Activated B cell treated with CpG ODN at 0.5 μM for 24 hours (primary cell): ENCODE data around the gene MPRIP. TPM values are rescaled to one million over a fixed set of nuclear protein-coding genes. Genes with fewer than 3 reads are reported as not detected.

ENCODE experiments used
- ATAC-seq: fragments of 200-7000 bp; cut with Tn5 transposase; one replicate; pipeline ENCODE4 v1.10.0; 2021; ENCODE audit warnings: low read depth, mild to moderate bottlenecking, moderate library complexity
- CTCF ChIA-PET: fragments of 350-600 bp; sonication (Branson Sonifier 250); formaldehyde crosslinking; loops from one replicate; lab custom pipeline; 2021; ENCODE audit warnings: antibody characterized with exemption; lab: Charles Lee
- POLR2A ChIA-PET: fragments of 350-600 bp; sonication (Branson Sonifier 250); formaldehyde crosslinking; loops from one replicate; lab custom pipeline; 2021; ENCODE audit warnings: antibody characterized with exemption; lab: Charles Lee
- DNase-seq: peaks from one replicate; pipeline ENCODE4 v3.0.0; 2022
- H3K27ac Mint-ChIP-seq: one replicate; pipeline ENCODE4 v1.8.0; 2020; ENCODE audit warnings: mixed read lengths
- H3K27me3 Mint-ChIP-seq: one replicate; pipeline ENCODE4 v1.8.0; 2021; ENCODE audit warnings: mixed read lengths
- H3K36me3 Mint-ChIP-seq: one replicate; pipeline ENCODE4 v1.8.0; 2021; ENCODE audit warnings: low read depth, mixed read lengths
- H3K4me1 Mint-ChIP-seq: one replicate; pipeline ENCODE4 v1.8.0; 2021; ENCODE audit warnings: mixed read lengths
- H3K4me3 Mint-ChIP-seq: one replicate; pipeline ENCODE4 v1.8.0; 2020; ENCODE audit warnings: mild to moderate bottlenecking, mixed read lengths
- H3K9me3 Mint-ChIP-seq: one replicate; pipeline ENCODE4 v1.8.0; 2020; ENCODE audit warnings: mixed read lengths
- CTCF ChIP-seq: fragments of 200-600 bp; IDR thresholded peaks from one replicate; pipeline ENCODE4 v1.8.0; 2022; ENCODE audit warnings: antibody characterized with exemption, mild to moderate bottlenecking
- intact Hi-C: fragments of 100-400 bp; cut with micrococcal nuclease; formaldehyde crosslinking; loops from one replicate; pipeline ENCODE4 v1.15.1; 2024
- total RNA-seq: library from RNA; stranded (reverse); gene quantifications from 2 replicates; pipeline ENCODE4 v1.2.3, GENCODE V29; 2022

Gene MPRIP
- total RNA-seq, 1 donor from 2014 or later = 231 TPM

GRCh38 chr17:17207998-17208397 lies 165.7 kb downstream of the MPRIP start:
- Mint-ChIP-seq H3K27ac (no peak overlapping the region), H3K36me3 (peaks cover 8% of the 10 kb centered on the region), H3K4me3 (no peak overlapping the region), H3K27me3 (no peaks in the 10 kb centered on the region), H3K9me3 (no peaks in the 10 kb centered on the region), H3K4me1 (peaks cover 23% of the 10 kb centered on the region)
- ChIA-PET POLR2A (interaction anchor here (0.7 kb wide), 1 partner anchor 237 kb away, joined by 5 read pairs; no protein-coding TSS in a partner anchor), CTCF (no interaction called here)
- TF ChIP-seq CTCF = no peak
- intact Hi-C loops = no loop called here
- no peak for DNase-seq
- no peak for ATAC-seq

- H3K27me3 Mint-ChIP-seq = no peaks in the 10 kb centered on the region
- no peaks in the 10 kb centered on the region for H3K9me3 Mint-ChIP-seq
- intact Hi-C loops = no loop called here
- no peak for TF ChIP-seq CTCF
- H3K4me1 Mint-ChIP-seq = no peaks in the 10 kb centered on the region
- POLR2A ChIA-PET = interaction anchor here (0.8 kb wide), 1 partner anchor 23 kb away, joined by 3 read pairs; the partner anchor contains the start of gene FLCN
- H3K4me3 Mint-ChIP-seq = no peak overlapping the region
- no peak for DNase-seq
- CTCF ChIA-PET = no interaction called here
- H3K27ac Mint-ChIP-seq = no peak overlapping the region
- H3K36me3 Mint-ChIP-seq = peaks cover 58% of the 10 kb centered on the region
- no peak for ATAC-seq
These were observed 171.5 kb downstream of the MPRIP start for GRCh38 chr17:17213775-17214174.

GRCh38 chr17:17214646-17215436 lies 172.6 kb downstream of the MPRIP start:
- Mint-ChIP-seq H3K27ac (no peak overlapping the region), H3K4me1 (no peaks in the 10 kb centered on the region), H3K9me3 (no peaks in the 10 kb centered on the region), H3K4me3 (no peak overlapping the region), H3K27me3 (no peaks in the 10 kb centered on the region), H3K36me3 (peaks cover 64% of the 10 kb centered on the region)
- DNase-seq = no peak
- TF ChIP-seq CTCF = no peak
- no peak for ATAC-seq
- intact Hi-C loops = no loop called here
- CTCF ChIA-PET = no interaction called here
- POLR2A ChIA-PET = no interaction called here

- ChIA-PET CTCF (no interaction called here), POLR2A (no interaction called here)
- TF ChIP-seq CTCF = no peak
- Mint-ChIP-seq H3K27me3 (no peaks in the 10 kb centered on the region), H3K36me3 (peaks cover 71% of the 10 kb centered on the region), H3K27ac (no peak overlapping the region), H3K4me1 (no peaks in the 10 kb centered on the region), H3K9me3 (no peaks in the 10 kb centered on the region), H3K4me3 (no peak overlapping the region)
- intact Hi-C loops = no loop called here
- no peak for DNase-seq
- ATAC-seq = no peak
These were observed 173.3 kb downstream of the MPRIP start for GRCh38 chr17:17215575-17215974.

GRCh38 chr17:17216236-17216635 lies 174.0 kb downstream of the MPRIP start:
- H3K36me3 Mint-ChIP-seq = peaks cover 78% of the 10 kb centered on the region
- H3K27me3 Mint-ChIP-seq = no peaks in the 10 kb centered on the region
- no peak for DNase-seq
- TF ChIP-seq CTCF = no peak
- no peaks in the 10 kb centered on the region for H3K4me1 Mint-ChIP-seq
- CTCF ChIA-PET = no interaction called here
- POLR2A ChIA-PET = no interaction called here
- ATAC-seq = no peak
- no peaks in the 10 kb centered on the region for H3K9me3 Mint-ChIP-seq
- H3K4me3 Mint-ChIP-seq = no peak overlapping the region
- no peak overlapping the region for H3K27ac Mint-ChIP-seq
- intact Hi-C loops = no loop called here
